Stimulated activated CD4-positive, alpha-beta T cell treated with anti-CD3 and anti-CD28 coated beads, Interleukin-4, amount 100 ng/mL, for 24 hours (primary cell): ENCODE results near the gene BHLHA9.

Experiments used
- DNase-seq: peaks from one replicate; pipeline ENCODE4 v3.0.0-alpha.2; 2020

BHLHA9 gene

GRCh38 chr17:1256699-1257098 lies 13.5 kb upstream of the BHLHA9 start:
- DNase-seq = no peak

- no peak for DNase-seq
Measured at GRCh38 chr17:1260086-1260769, 10.0 kb upstream of the BHLHA9 start.

GRCh38 chr17:1260770-1261161 lies 9.5 kb upstream of the BHLHA9 start:
- DNase-seq = no peak

- DNase-seq = no peak
Measured at GRCh38 chr17:1264196-1264595, 6.0 kb upstream of the BHLHA9 start.

GRCh38 chr17:1267471-1267943 lies 2.7 kb upstream of the BHLHA9 start:
- no peak for DNase-seq

GRCh38 chr17:1271030-1271423 lies 783 bp downstream of the BHLHA9 start:
- no peak for DNase-seq

GRCh38 chr17:1271441-1271840 lies 1.2 kb downstream of the BHLHA9 start:
- no peak for DNase-seq

- no peak for DNase-seq
Measured at GRCh38 chr17:1272701-1273100, 2.5 kb downstream of the BHLHA9 start.

- no peak for DNase-seq
Measured at GRCh38 chr17:1273492-1274244, 3.4 kb downstream of the BHLHA9 start.

- no peak for DNase-seq
Measured at GRCh38 chr17:1274245-1274608, 4.0 kb downstream of the BHLHA9 start.

GRCh38 chr17:1275205-1275961 lies 5.1 kb downstream of the BHLHA9 start:
- DNase-seq = no peak

- peak; percentile 76 for DNase-seq
Measured at GRCh38 chr17:1275962-1276736, 5.9 kb downstream of the BHLHA9 start.

GRCh38 chr17:1280652-1281051 lies 10.4 kb downstream of the BHLHA9 start:
- DNase-seq = no peak

- DNase-seq = no peak
Measured at GRCh38 chr17:1286379-1287106, 16.3 kb downstream of the BHLHA9 start.

GRCh38 chr17:1289695-1290094 lies 19.5 kb downstream of the BHLHA9 start:
- no peak for DNase-seq

GRCh38 chr17:1290676-1291075 lies 20.4 kb downstream of the BHLHA9 start:
- no peak for DNase-seq

GRCh38 chr17:1294157-1294717 lies 24.0 kb downstream of the BHLHA9 start:
- peak; percentile 66 for DNase-seq

GRCh38 chr17:1298606-1299005 lies 28.4 kb downstream of the BHLHA9 start:
- peak; percentile 50 for DNase-seq

GRCh38 chr17:1299552-1300370 lies 29.5 kb downstream of the BHLHA9 start:
- no peak for DNase-seq

- DNase-seq = no peak
Measured at GRCh38 chr17:1300371-1300905, 30.2 kb downstream of the BHLHA9 start.

- DNase-seq = no peak
Measured at GRCh38 chr17:1301546-1301945, 31.3 kb downstream of the BHLHA9 start.
